ENCODE measurements around the gene ZMYND19. TPM values are rescaled to one million over a fixed set of nuclear protein-coding genes. Genes with fewer than 3 reads are reported as not detected.
"Not testable (repeated sequence)": the region's sequence is repeated elsewhere in the genome, so short reads cannot be mapped to it uniquely, and the experiment has no call there.

Gene ZMYND19
- total RNA-seq, 3 donors from 2014 or later: 14.2 to 18.5 (median 18.4) TPM

DNA sequence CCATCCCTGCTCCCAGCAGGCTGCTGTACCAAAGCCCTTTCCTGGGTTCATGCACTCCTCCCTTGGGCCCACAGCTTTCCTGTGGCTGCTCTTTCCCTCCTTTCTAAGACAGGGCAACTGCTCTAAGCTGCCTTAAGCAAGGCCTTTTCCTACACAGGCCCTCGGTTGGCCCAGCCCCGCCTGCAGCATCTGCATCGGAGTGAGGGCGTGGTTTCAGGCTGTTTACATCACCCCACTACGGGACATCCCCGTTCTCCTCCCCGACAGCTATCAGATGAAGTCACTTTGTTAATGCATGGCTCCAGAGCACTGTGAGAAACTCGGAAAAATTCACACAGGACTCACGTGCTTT lies 15.0 kb downstream of the ZMYND19 start:
- TF ChIP-seq, protein P1, sequence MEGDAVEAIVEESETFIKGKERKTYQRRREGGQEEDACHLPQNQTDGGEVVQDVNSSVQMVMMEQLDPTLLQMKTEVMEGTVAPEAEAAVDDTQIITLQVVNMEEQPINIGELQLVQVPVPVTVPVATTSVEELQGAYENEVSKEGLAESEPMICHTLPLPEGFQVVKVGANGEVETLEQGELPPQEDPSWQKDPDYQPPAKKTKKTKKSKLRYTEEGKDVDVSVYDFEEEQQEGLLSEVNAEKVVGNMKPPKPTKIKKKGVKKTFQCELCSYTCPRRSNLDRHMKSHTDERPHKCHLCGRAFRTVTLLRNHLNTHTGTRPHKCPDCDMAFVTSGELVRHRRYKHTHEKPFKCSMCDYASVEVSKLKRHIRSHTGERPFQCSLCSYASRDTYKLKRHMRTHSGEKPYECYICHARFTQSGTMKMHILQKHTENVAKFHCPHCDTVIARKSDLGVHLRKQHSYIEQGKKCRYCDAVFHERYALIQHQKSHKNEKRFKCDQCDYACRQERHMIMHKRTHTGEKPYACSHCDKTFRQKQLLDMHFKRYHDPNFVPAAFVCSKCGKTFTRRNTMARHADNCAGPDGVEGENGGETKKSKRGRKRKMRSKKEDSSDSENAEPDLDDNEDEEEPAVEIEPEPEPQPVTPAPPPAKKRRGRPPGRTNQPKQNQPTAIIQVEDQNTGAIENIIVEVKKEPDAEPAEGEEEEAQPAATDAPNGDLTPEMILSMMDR (IDR thresholded peaks at IDR 0.05): no peak

DNA sequence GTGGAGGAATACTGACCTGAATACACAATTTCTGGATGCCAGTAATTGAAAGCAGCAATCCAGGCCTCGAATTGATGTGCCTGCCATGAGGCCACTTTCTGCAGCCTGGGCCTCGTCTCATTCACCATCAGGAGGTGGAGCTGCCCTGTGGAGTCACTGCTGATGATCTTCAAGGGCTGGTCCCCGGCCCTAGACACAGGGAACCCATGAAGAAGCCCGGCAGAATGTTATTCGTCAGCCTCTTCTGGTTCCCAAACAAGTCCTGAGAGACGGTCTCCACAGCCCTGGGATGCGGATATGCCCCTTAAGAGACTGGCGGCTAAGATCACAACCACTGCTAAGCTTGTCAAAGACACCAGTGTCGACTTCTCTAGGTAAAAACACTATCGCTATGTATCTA lies 16.1 kb downstream of the ZMYND19 start:
- TF ChIP-seq, protein P1 (IDR thresholded peaks at IDR 0.05): no peak
- Histone ChIP-seq H3K36me3 (ENCODE audit: low read depth) (no peaks in the 10 kb centered on the region), H3K4me3 (no peak overlapping the region), H3K9me3 (no peaks in the 10 kb centered on the region), H3K4me1 (ENCODE audit: low read depth) (peaks cover 18% of the 10 kb centered on the region)
- intact Hi-C loops (cut with DNase I, micrococcal nuclease): no loop called here
- ATAC-seq (no peak), DNase-seq (no peak)

More for the DNA sequence above, 15.0 kb downstream of the ZMYND19 start:
- H3K36me3 ChIP-seq (ENCODE audit: low read depth): no peaks in the 10 kb centered on the region
- peaks cover 19% of the 10 kb centered on the region for H3K4me1 ChIP-seq (ENCODE audit: low read depth)
- H3K4me3 ChIP-seq: no peak overlapping the region
- DNase-seq: no peak
- ATAC-seq: no peak
- H3K9me3 ChIP-seq: no peaks in the 10 kb centered on the region
- intact Hi-C loops (cut with DNase I, micrococcal nuclease): no loop called here

DNA sequence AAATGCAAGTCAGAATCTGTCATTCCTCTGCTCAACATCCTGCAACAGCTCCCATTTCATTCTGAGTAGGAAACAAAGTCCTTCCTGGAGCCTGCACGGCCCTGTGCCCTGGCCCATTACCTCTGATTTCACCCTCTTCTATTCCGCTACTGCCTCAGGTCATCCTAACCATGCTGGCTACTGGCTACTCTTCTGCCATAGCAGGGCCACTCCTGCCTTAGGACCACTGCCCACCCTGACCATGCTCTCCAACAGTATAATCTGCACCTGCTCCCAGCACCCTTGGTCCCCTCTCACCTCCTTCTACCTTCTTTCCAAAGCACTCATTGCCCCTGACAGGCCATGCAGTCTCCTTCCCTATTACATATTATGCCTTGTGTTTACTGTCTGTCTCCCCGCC lies 19.7 kb downstream of the ZMYND19 start:
- TF ChIP-seq, protein P1 (IDR thresholded peaks at IDR 0.05): no peak
- ATAC-seq: no peak
- Histone ChIP-seq H3K9me3 (no peaks in the 10 kb centered on the region), H3K4me3 (no peak overlapping the region), H3K36me3 (ENCODE audit: low read depth) (no peaks in the 10 kb centered on the region), H3K4me1 (ENCODE audit: low read depth) (no peaks in the 10 kb centered on the region)
- intact Hi-C loops (cut with DNase I, micrococcal nuclease): no loop called here
- DNase-seq: no peak

DNA sequence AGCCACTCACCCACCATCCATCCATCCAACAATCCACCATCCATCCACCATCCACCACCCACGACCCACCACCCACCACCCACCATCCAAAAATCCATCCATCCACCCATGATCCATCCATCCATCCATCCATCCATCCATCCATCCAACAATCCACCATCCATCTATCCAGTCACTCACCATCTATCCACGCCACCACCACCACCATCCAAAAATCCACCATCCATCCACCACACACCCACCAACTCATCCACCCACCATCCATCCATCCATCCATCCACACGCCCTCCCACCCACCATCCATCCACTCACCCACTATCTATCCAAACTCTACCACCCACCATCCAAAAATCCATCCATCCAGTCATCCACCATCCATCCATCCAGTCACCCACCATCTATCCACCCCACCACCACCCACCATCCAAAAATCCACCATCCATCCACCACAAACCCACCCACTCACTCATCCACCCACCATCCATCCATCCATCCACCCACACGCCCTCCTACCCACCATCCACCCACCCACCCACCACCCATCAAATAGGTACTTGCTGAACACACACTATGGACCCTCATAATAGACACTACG lies 20.6 kb downstream of the ZMYND19 start:
- intact Hi-C loops (cut with DNase I, micrococcal nuclease): no loop called here
- TF ChIP-seq, protein P1 (IDR thresholded peaks at IDR 0.05): no peak
- Histone ChIP-seq H3K4me3 (no peak overlapping the region), H3K36me3 (ENCODE audit: low read depth) (no peaks in the 10 kb centered on the region), H3K9me3 (no peaks in the 10 kb centered on the region), H3K4me1 (ENCODE audit: low read depth) (no peaks in the 10 kb centered on the region)
- no peak for ATAC-seq
- DNase-seq: no peak

DNA sequence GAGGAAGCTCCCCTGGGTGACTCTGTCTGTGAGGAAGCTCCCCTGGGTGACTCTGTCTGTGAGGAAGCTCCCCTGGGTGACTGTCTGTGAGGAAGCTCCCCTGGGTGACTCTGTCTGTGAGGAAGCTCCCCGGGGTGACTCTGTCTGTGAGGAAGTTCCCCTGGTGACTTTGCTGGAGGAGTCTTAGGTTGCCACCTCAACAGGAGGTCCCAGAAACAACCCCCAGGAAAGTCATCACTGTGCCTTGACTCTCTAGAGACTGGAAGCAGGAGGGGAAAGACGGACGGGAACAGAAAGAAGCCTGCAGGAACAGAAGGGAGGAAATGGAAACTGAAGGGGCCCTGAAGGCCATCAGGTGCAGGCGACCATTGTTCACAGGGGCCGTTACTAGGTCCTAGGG lies 21.9 kb downstream of the ZMYND19 start:
- intact Hi-C loops (cut with DNase I, micrococcal nuclease); H3K9me3 ChIP-seq; ATAC-seq; H3K36me3 ChIP-seq (ENCODE audit: low read depth); DNase-seq; H3K4me3 ChIP-seq; H3K4me1 ChIP-seq (ENCODE audit: low read depth): not testable (repeated sequence)

DNA sequence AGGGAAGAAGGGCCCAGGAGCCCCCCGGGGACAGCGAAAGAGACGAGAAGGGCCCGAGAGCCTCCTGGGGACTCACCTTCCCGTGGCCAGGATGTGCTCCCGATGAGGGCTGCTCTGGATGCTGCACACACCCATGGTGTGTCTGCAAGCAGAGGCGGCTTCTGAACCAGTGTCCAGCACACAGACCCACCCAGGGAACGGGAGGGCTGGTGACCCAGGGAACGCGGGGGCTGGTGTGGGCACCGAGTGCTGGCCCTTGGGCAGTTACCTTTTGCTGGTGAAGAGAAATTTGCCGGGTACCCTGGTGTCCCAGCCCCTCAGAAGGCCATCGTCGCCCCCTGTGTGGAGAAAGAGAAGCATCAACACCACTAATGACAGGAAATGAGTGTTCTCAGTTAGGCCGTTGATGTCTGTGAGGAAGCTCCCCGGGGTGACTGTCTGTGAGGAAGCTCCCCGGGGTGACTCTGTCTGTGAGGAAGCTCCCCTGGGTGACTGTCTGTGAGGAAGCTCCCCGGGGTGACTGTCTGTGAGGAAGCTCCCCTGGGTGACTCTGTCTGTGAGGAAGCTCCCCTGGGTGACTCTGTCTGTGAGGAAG lies 25.4 kb downstream of the ZMYND19 start:
- intact Hi-C loops (cut with DNase I, micrococcal nuclease): no loop called here
- Histone ChIP-seq H3K4me1 (ENCODE audit: low read depth) (no peaks in the 10 kb centered on the region), H3K4me3 (no peak overlapping the region), H3K36me3 (ENCODE audit: low read depth) (peaks cover 5% of the 10 kb centered on the region), H3K9me3 (no peaks in the 10 kb centered on the region)
- DNase-seq (no peak), ATAC-seq (no peak)
- TF ChIP-seq, protein P1 (IDR thresholded peaks at IDR 0.05): no peak
